Esophagus mucosa (tissue), 1 donor: ENCODE results near the gene NFIX. TPM values are rescaled to one million over a fixed set of nuclear protein-coding genes. Genes with fewer than 3 reads are reported as not detected.
A peak's percentile ranks its signal among the peaks of the same experiment; 100 is the strongest.

Source experiments
- ATAC-seq: fragments of 200-7000 bp; cut with Tn5 transposase; one replicate; pipeline ENCODE4 v1.9.1; 2020
- total RNA-seq: library from RNA; stranded (reverse); gene quantifications from one replicate; pipeline ENCODE4 v1.2.4, GENCODE V29; 2023
- donor health status: DM: yes; HTN: yes; CAD: no.

Gene NFIX
- total RNA-seq, 1 donor from 2014 or later: 101 TPM

GRCh38 chr19:13078381-13078780 lies 83.1 kb downstream of the NFIX start:
- ATAC-seq: no peak

- ATAC-seq: no peak
Observed at GRCh38 chr19:13078897-13079541, 83.7 kb downstream of the NFIX start.

GRCh38 chr19:13079542-13079986 lies 84.3 kb downstream of the NFIX start:
- ATAC-seq: peak; percentile 9

GRCh38 chr19:13082192-13083007 lies 87.1 kb downstream of the NFIX start:
- no peak for ATAC-seq

- ATAC-seq: no peak
Observed at GRCh38 chr19:13083008-13083404, 87.7 kb downstream of the NFIX start.

GRCh38 chr19:13083627-13084026 lies 88.4 kb downstream of the NFIX start:
- ATAC-seq: no peak

- ATAC-seq: no peak
Observed at GRCh38 chr19:13085666-13086065, 90.4 kb downstream of the NFIX start.

GRCh38 chr19:13086341-13086740 lies 91.1 kb downstream of the NFIX start:
- ATAC-seq: no peak

- no peak for ATAC-seq
Observed at GRCh38 chr19:13087295-13087694, 92.0 kb downstream of the NFIX start.

- no peak for ATAC-seq
Observed at GRCh38 chr19:13087795-13088537, 92.7 kb downstream of the NFIX start.

GRCh38 chr19:13089139-13089856 lies 94.0 kb downstream of the NFIX start:
- no peak for ATAC-seq

GRCh38 chr19:13089857-13090507 lies 94.7 kb downstream of the NFIX start:
- no peak for ATAC-seq

- no peak for ATAC-seq
Observed at GRCh38 chr19:13090511-13091231, 95.4 kb downstream of the NFIX start.

GRCh38 chr19:13091400-13092157 lies 96.3 kb downstream of the NFIX start:
- ATAC-seq: no peak

- no peak for ATAC-seq
Observed at GRCh38 chr19:13092158-13092543, 96.9 kb downstream of the NFIX start.

- ATAC-seq: no peak
Observed at GRCh38 chr19:13092606-13093235, 97.4 kb downstream of the NFIX start.

GRCh38 chr19:13093407-13094105 lies 98.3 kb downstream of the NFIX start:
- ATAC-seq: peak; percentile 60

GRCh38 chr19:13094106-13094504 lies 98.8 kb downstream of the NFIX start:
- ATAC-seq: no peak

GRCh38 chr19:13094771-13095392 lies 99.6 kb downstream of the NFIX start:
- no peak for ATAC-seq
